Measurements from ENCODE around the gene TRMT2A.

Gene TRMT2A

GRCh38 chr22:20062043-20062765, 54.8 kb downstream of the TRMT2A start:
- no peak for TF ChIP-seq CTCF (IDR thresholded peaks at IDR 0.05; ENCODE audit: low read depth, low read length, missing control alignments)
- H3K4me3 ChIP-seq (ENCODE audit: low read depth, low read length), result no peak overlapping the region
- in situ Hi-C loops (cut with HindIII; ENCODE audit: low sequenced_read_pairs), result no loop called here
- DNase-seq (ENCODE audit: low read depth), result no peak

Measured in astrocyte of the cerebellum (primary cell).